NCI-H2081 treated with DMSO at 0.1 percent for 48 hours (cell line): ENCODE measurements around the gene SEPSECS.

ENCODE experiments used
- DNase-seq: peaks from one replicate; lab custom pipeline; 2025; lab: John Stamatoyannopoulos, UW

The SEPSECS gene

DNA sequence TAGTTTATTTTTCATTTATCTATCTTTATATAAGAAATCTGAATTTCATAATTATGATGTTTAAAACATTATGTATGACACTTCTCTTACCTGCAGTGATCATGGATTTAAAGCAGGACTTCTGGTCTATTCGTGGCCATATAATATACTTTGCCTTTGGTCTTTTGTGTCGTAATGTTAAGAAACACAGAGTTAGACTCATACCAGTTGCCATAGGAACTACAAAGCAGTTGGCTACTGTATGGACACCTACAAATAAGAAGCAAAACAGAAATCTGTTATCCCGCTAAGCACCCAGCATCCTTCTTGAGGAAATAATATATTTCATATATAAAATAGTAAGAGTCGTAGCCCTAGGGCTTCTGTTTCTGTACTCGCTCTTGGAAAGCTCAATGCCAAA lies 4.3 kb downstream of the SEPSECS start:
- no peak for DNase-seq

DNA sequence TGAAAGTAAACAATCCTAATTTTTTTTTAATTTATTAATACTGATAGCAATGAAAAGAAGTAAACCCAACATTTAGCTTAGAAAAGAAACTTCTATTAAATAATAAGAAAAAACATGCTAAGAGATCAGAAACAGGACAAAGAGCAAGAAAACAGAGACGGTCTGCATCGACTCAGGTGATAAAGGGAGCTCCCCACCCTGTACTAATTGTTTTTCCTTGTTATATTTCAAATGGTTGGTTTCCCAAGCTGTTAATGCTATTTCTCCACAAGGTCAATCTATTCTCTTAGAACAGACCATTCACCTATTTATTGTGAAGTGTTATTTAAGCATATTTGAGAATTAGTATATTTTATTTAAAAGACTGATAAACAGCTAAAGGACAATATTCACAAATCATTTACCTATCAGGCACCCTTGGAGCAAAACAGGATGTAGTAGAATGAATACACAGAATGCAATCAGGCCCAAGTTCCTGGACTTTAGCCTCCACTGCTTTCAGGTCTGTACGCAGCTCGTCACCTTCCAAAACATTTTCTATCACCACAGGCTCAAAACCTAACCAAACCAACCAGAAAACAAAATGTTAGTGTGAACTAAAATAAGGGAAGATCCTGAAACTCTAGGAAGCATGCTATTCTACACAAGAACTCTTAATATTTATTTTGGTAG lies 5.5 kb downstream of the SEPSECS start:
- DNase-seq, result no peak

DNA sequence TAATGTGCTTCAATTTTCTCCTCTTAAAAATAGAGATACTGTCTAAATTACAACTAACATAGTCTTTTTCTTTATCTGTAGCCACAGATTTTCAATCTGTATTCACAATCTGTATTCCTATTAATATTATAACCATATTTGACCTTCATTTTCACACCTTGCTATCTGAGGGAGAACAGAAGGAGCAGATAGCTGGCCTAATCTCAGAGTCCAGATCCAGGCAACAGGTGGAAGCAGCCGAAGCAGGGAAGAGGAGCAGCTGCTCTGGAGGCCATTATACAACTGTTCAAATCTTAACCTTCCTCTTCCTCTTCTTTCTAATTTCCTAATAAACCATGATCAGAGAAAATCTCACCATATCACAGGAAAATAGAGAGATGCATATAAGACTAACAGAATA lies 14.2 kb downstream of the SEPSECS start:
- no peak for DNase-seq

DNA sequence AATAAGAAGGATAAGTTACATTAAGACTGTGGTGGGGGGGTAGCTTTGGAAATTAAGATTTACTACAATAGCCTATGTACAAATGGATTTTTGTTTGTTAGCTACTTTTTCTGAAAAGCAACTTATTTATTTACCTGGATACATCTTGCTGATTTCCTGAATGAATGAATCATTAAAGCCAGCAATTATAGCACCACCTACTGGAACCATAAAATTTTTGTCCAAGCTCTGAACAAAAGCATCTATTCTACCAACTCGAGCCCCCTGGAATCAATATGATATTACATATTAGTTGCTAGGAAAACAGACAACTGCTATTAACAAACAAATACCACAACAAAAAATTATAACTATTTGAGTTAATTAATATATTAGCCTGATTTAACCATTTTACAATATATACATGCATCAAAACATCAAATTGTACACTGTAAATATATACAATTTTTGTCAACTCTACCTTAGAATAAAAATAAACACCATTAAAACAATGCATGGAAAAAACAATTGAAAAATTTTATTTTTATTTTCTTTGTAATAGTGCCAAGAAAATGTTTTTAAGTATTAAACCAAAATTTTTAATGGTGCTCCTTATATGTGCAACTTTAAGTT lies 15.3 kb downstream of the SEPSECS start:
- no peak for DNase-seq

DNA sequence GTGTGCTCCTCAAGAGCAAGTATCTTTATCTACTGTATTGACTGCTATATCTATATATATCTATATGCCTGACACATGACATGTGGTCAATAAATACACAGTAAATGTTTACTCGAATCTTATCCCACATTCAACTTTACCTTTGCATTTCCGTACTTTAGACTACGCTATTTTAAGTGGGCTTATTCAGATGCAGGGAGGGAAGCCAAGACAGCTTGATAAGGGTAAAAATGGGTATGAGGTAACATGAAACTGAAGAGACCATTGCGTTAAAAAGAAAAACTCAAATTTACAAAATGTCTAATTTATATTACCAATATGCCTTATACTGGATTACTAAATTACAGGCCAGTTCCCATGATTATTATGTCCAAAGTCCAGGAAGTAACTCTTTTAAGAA lies 17.8 kb downstream of the SEPSECS start:
- DNase-seq, result no peak

DNA sequence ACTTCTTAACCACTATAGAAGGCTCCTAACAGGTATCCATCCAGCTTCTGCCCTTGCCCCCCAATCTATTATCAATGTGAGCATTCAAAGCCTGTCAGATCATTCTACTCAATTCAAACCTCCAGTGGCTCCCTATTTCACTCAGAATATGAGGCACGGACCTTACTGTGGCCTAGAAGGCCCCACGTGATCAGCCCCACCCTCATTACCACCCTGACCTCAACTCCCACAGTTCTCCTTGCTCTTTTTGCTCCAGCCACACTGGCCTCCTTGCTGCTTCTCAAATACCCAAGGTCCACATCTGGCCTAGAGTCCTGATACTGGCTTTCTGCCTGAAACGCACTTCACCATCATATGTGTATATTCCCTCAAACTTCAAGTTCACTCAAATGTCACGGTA lies 18.7 kb downstream of the SEPSECS start:
- no peak for DNase-seq

DNA sequence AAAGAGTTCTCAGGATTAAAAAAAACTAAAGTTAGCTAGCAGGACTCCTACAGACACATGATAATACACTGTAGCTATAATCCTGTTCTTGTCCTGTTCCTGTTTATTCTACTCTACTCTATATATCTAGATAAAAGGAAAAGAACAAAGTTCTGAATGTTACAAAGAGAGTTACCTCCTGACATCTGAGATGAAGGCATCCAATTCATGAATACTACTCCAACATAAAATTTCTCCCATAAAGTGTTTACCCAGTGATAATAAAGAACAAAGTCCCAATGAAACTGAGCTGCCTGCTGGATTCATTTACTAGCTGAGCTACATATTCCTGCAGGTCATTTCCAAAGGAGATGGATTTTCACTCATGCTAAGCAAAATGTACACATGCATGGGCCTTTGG lies 27.1 kb downstream of the SEPSECS start:
- DNase-seq, result no peak

DNA sequence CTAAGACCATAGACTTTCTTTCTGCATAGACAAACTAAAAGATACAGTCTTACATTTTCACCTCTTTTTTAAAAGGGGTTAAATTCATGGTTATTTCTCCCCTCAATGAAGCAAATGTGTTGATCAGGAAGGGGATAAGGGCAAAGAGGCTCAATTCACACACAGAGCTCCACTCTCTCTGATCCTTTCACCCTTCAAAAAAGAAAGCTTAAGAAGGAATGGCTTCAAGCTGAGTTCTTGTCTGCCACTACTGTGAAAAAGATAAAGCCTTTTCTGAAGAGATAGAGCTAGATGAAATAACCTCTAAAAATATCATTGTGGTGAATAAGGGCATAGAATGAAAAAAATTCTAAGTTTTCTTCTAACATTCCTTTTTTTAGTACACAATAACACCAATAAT lies 28.3 kb downstream of the SEPSECS start:
- DNase-seq, result no peak

DNA sequence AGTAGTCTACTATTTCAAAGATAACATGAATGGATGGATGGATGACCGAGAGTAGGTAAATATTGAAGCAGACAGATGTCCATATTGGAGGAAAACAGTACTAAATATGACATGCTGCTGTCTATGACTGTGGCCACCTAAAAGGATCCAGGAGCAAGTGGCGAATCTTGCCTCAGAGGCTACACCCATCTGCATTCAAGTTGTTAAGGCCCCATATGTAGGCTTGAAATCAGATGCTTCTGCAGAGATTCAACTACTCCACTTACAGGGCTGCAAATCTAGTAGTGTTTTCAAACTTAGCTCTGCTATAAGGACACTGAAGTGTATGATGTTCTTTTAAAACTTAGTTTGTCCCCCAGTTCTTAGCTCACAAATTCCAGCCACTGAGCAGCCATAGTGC lies 28.9 kb downstream of the SEPSECS start:
- no peak for DNase-seq

DNA sequence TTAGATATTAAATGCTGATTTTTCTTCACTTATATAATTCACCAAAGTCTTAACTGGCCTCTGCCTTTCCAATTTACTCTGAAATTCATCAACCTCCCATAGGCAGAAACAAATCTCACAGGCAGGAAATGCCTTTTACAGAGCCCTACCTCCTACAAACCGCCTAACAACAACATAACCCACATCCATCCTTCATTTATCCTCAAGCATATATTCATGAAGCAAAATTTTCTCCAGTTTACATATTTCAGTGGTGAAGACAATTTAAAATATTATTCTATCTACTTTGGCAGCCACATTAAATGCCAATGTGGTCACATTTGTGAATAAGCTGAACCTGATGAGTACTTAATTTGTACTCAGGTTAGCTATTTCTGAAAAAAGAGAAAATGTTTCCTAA lies 30.3 kb downstream of the SEPSECS start:
- no peak for DNase-seq

DNA sequence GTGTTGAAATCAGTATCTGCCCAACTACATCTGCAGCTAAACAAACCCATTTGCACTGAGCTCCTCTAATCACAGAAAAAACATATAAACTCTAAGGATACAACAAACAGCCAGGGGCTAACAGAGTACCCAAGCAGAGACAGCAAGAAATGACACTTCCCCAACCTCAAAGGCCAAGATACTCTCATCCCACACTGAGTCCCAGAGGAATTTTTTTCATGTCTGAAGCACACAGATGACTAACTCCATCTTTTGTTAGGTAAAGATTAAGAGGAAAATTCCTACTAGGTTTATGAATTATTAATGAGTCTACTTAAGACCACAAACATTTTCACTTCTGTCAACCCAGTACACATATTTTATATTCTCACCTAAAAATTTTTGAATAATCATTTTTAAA lies 31.6 kb downstream of the SEPSECS start:
- no peak for DNase-seq

DNA sequence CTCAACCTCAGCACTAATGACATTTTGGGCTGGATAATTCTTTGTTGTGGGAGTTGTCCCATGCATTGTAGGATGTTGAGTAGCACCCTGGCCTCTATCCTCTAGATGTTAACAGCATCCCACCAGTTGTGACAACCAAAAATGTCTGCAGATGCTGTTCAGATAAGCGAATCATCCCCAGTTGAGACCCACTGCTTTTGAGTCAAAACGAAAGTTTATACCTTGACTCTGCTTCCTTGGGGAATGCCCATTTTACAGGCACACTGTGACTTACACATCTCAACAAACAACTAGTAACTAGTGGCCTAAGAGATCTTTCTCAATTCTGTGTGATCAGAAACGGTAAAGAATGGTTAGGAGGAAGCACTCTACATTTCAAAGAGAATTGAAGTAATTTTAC lies 37.0 kb downstream of the SEPSECS start:
- DNase-seq, result no peak

DNA sequence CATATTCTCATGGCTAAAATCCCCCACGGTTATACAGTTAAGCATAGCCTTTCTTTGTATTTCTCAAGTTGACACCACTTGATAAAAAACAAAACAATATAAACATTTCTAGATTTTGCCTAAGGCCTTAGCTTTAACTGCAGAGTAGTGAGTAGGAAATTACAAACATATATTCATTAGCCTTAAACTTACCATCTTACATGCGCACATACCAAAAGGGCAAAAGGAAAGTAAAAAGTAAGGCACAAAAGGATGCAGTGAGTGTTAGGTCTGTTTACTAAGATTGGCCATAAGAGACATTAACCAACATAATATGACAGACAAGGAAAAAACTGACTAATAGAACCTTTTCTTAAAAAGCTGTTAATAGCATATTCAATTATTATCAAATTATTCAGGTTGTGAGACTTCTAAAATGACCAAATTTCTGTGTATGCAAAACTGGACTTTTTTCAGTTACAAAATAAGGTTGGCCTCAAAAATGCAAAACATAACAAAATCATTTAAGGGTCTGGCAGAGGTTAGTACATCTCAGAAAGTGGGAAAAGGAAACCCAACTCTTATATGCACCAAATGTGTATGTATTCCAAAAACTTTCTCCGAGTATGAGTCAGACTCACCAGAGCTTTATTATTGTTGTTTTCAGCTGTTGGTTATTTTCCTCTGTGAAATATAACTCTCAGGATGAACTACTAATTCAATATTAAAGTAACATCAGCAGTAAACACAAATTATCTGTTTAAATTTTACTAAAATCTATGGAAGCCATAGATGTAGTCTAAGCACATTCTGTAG lies 39.9 kb downstream of the SEPSECS start:
- DNase-seq, result no peak

DNA sequence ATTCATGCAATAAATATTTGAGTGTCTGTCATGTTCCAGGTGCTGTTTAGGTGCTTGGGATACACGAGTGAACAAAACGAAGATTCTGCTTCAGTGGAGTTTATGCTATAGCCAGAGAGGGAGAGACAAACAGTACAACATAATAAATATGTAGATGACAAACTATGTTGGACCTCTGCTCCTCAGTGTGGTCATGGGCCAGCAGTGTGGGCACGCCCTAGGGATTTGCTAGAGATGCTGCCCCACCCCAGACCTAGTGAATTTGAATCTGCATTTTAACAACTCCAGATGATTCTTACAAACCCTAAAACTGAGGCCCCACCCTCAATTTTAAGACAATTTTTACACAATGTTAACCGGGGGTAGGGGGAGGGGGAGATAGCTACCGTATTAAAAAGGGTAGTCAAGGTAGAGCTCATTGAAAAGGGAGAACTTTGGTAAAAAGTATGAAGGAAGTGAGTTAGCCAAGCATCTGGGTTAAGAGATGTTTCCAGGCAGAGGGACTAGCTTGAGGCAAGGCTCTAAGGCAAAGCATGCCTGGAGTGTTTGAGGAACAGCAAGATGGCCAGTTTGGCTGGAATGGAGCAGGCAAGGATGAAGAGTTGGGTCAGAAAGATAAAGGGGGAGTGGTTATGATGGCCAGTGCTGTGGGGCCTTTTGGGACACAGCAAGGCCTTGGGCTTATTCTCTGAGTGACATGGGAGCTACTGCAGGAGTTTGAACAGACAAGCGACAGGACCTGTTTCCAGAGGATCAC lies 42.4 kb downstream of the SEPSECS start:
- DNase-seq, result no peak

DNA sequence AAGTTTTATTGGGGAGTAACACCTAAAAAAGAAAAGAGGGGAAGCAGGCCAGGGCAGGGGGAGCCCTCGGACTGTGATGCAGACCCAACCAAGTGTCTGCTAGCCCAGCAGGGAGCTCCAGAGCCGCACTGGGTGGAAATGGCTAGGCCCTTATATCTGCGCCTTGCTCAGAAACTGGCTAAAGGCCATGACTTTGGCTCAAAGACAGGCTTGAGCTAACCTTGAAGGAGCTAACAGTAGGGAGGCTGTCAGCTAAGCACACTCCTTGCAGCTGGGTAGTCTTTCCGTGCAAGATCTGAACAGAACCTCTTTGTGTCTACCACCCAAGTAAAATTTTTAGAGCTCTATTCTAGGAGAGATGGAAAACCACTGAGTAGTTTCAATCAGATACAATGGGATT lies 43.0 kb downstream of the SEPSECS start:
- no peak for DNase-seq

DNA sequence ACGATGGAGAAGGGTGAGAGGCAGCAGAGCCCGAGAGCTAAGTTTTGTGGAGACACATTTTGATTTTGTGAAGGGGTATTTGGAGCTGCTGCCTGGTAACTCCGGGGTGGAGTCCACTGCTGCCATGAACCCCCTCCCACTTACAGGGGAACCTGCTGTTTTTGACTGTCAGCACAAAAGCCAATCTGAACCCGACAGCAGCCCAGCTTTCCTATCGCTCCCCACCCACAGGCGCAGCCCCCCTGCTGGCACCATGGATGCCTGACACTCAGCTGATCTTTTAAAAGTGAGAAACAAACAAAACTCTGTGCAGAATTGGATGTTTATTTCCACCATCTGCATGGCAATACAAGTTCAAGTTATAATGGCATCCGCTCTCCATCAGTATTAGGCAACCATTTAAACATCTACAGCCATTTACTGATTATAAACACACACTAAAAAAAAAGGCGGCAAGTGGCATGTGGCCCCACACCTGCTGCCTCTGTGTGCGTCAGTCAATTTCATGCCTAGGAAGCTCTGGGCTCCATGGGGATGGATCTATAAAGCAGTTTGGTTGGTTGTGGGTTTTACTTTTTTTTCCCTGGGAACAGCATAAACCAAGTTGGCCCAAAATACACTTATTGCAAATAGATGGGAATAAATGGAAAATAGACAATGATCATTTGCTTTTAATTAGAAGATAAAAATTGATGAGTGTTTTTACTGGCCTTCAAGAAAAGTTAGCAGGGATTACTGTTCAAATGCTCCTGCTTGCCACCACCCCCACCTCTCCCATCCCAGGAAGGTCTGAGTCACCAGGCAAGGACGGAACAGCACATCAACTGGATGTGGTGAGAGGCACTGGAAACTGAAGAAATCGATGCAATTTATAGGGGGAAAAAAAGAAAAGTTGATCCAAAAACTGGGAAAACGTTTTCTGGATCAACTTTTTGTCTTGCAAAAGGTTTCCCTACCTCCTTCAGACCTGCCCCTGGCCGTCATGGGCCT lies 46.0 kb downstream of the SEPSECS start:
- no peak for DNase-seq

DNA sequence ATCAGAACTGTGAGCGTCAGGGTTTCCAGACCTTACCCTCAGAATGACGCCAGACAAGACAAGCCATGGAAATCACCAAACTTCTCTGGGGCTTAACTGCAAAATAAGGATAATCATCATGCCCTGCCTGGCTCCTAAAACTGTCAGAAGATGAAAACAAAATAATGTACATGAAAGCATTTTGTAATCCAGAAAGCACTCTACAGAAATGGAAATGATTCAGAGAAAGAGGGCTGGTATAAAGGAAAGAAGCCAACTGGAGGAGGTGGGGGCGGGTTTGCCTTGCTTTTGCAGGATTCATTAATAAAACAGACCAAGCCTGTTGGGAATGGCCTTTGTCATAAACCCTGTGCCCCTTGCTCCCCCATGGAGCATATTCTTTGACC lies 47.3 kb downstream of the SEPSECS start:
- no peak for DNase-seq

DNA sequence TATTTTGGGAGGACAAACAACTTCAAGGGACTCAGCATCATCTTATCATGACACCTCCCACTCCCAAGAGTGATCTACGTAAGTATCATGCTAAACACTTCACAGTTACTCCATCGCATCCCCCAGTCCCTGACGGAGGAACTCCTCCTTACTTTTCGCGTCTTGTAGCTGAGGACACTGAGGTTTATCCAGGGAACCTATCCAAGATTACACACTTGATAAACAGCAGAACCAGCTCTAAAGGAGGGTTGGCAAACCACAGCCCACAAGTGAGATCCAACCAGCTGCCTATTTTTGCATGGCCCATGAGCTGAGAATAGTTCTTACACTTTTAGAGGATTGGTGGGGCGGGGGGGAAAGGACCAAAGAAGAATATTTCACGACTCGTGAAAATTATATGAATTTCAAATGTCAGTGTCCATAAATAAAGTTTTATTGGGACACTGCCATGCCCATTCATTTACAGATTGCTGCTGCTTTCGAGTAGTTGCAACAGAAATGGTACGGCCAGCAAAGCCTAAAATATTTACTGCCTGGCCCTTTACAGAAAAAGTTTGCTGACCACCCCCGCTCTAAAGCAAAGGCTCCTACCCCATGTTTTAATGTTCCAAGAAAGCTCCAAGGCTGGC lies 47.8 kb downstream of the SEPSECS start:
- DNase-seq, result no peak

DNA sequence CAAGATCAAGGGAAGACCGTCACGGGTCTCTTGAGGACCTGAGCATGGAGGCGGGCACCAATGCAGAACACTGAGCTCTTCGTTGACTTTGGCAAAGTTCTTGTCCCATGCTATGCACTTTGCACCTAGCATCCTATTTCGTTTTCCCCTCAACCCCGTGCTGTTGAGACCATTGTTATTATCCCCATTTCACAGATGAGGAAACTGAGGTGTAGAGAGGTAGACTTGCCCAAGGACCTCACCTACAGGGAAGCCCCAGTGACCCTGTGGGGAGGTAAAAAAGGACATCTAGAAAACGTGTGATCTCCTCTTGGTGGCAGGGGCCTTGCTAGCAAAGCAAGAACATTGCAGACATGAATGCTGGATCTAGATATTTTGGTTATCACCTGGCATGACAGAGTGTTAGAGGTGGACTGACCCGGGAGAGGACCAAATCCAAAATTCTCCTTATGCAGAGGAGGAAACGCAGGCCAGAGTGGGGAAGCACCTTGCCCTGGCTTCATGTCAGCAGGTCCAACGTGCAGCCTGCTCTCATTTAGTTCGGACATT lies 48.5 kb downstream of the SEPSECS start:
- no peak for DNase-seq

DNA sequence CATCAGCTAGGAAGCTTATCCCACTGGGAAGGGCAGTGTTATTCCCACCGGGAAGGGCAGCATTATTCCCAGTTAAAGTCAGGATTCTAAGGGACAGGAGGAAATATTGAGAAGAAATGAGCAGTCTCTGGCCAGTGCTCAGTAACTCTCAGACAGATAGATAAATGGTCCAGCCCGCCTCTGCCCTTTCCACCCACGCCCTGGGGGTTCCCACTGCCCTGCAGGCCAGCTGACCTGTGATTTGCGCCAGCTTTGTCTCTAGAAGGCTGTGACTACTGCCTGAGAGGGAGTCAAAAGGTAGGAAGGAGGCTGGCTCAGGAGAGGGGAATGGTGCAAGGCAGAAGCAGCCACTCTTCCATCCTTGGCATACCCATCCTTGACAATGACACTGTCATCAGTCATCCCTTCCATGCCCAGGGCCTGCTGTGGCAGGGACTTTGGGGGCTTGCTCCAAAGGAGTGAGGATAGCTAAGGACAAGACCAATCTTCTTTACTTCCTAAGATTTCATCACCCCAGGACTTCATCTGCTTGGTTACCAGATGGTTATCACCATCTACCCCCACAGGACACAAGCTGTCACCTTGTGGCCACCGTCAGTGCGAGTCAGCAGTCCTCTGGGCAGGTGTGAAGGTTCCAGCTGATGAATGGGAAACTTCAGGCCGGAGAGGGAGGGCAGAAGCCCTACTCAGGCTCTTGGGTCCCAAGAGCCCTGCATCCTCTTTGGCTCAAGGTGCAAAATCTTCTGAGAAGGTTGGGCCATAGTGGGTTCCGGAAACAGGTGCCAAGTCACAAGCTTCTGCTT lies 49.5 kb downstream of the SEPSECS start:
- DNase-seq, result no peak
